ENCODE data around the gene CACNA2D3.

CACNA2D3 gene

GRCh38 chr3:54193093-54193492 is 70.7 kb downstream of the CACNA2D3 start:
- no peak for DNase-seq (ENCODE audit: low read depth)
- TF ChIP-seq CTCF (IDR thresholded peaks at IDR 0.05; ENCODE audit: insufficient read depth, low read depth, low read length, missing control alignments): no peak
- no peak overlapping the region for H3K4me3 ChIP-seq (ENCODE audit: low read depth, low read length)

- no peak for DNase-seq (ENCODE audit: low read depth)
- TF ChIP-seq CTCF (IDR thresholded peaks at IDR 0.05; ENCODE audit: insufficient read depth, low read depth, low read length, missing control alignments): no peak
- no peak overlapping the region for H3K4me3 ChIP-seq (ENCODE audit: low read depth, low read length)
Measured at GRCh38 chr3:54196360-54196991, 74.1 kb downstream of the CACNA2D3 start.

GRCh38 chr3:54197509-54197908 is 75.2 kb downstream of the CACNA2D3 start:
- no peak for TF ChIP-seq CTCF (IDR thresholded peaks at IDR 0.05; ENCODE audit: insufficient read depth, low read depth, low read length, missing control alignments)
- no peak for DNase-seq (ENCODE audit: low read depth)
- H3K4me3 ChIP-seq (ENCODE audit: low read depth, low read length): no peak overlapping the region

- no peak for DNase-seq (ENCODE audit: low read depth)
- no peak for TF ChIP-seq CTCF (IDR thresholded peaks at IDR 0.05; ENCODE audit: insufficient read depth, low read depth, low read length, missing control alignments)
- H3K4me3 ChIP-seq (ENCODE audit: low read depth, low read length): no peak overlapping the region
Measured at GRCh38 chr3:54198556-54198955, 76.2 kb downstream of the CACNA2D3 start.

- DNase-seq (ENCODE audit: low read depth): no peak
- no peak for TF ChIP-seq CTCF (IDR thresholded peaks at IDR 0.05; ENCODE audit: insufficient read depth, low read depth, low read length, missing control alignments)
- H3K4me3 ChIP-seq (ENCODE audit: low read depth, low read length): no peak overlapping the region
Measured at GRCh38 chr3:54202054-54202453, 79.7 kb downstream of the CACNA2D3 start.

- TF ChIP-seq CTCF (IDR thresholded peaks at IDR 0.05; ENCODE audit: insufficient read depth, low read depth, low read length, missing control alignments): no peak
- no peak for DNase-seq (ENCODE audit: low read depth)
Measured at GRCh38 chr3:54202651-54203248, 80.4 kb downstream of the CACNA2D3 start.

GRCh38 chr3:54206874-54207273 is 84.5 kb downstream of the CACNA2D3 start:
- no peak for DNase-seq (ENCODE audit: low read depth)
- no peak for TF ChIP-seq CTCF (IDR thresholded peaks at IDR 0.05; ENCODE audit: insufficient read depth, low read depth, low read length, missing control alignments)
- no peak overlapping the region for H3K4me3 ChIP-seq (ENCODE audit: low read depth, low read length)

More at GRCh38 chr3:54202651-54203248, 80.4 kb downstream of the CACNA2D3 start:
- no peak overlapping the region for H3K4me3 ChIP-seq (ENCODE audit: low read depth, low read length)
